HepG2 (cell line): ENCODE results near the gene TCAP. TPM values are rescaled to one million over a fixed set of nuclear protein-coding genes. Genes with fewer than 3 reads are reported as not detected.

Experiments used
- BHLHE40 ChIP-seq: IDR thresholded peaks from 2 replicates; pipeline ENCODE4 v1.6.1; 2011; ENCODE audit warnings: low read length, improper control_type of control experiment
- CHD4 ChIP-seq: fragments of 200-600 bp; sonication (generic); IDR thresholded peaks from 2 replicates; pipeline ENCODE4 v1.7.0; 2017; ENCODE audit warnings: mild to moderate bottlenecking, low read length, borderline replicate concordance
- ELF3 ChIP-seq: IDR thresholded peaks from 2 replicates; pipeline ENCODE4 v1.6.1; 2016; ENCODE audit warnings: missing genetic modification reagents, missing compliant biosample characterization
- FOXM1 ChIP-seq: sonication (generic); formaldehyde crosslinking; IDR thresholded peaks from 2 replicates; pipeline ENCODE4 v1.5.0; 2020; ENCODE audit warnings: missing genetic modification reagents
- HES4 ChIP-seq: sonication (generic); formaldehyde crosslinking; IDR thresholded peaks from 2 replicates; pipeline ENCODE4 v1.9.0; 2021; ENCODE audit warnings: mild to moderate bottlenecking, missing genetic modification reagents, borderline replicate concordance
- PRMT3 ChIP-seq: sonication (generic); formaldehyde crosslinking; IDR thresholded peaks from 2 replicates; pipeline ENCODE4 v1.8.1; 2022; ENCODE audit warnings: low read depth, mild to moderate bottlenecking, moderate library complexity, missing genetic modification reagents, borderline replicate concordance
- SIX4 ChIP-seq: sonication (generic); formaldehyde crosslinking; IDR thresholded peaks from 2 replicates; pipeline ENCODE4 v1.4.0; 2020; ENCODE audit warnings: missing genetic modification reagents
- SRSF4 ChIP-seq: fragments of 200-400 bp; formaldehyde crosslinking; IDR thresholded peaks from one replicate; pipeline ENCODE4 v1.6.1; 2018; ENCODE audit warnings: mild to moderate bottlenecking, low read depth, low read length, moderate library complexity; ENCODE audit not compliant: poor library complexity, severe bottlenecking
- TARDBP ChIP-seq: sonication (generic); formaldehyde crosslinking; IDR thresholded peaks from 2 replicates; pipeline ENCODE4 v1.8.0; 2022; ENCODE audit warnings: mild to moderate bottlenecking, missing genetic modification reagents
- XRCC5 ChIP-seq: fragments of 200-400 bp; formaldehyde crosslinking; optimal IDR thresholded peaks from 2 replicates; pipeline ENCODE3; 2017; ENCODE audit warnings: mild to moderate bottlenecking, low read length
- ZNF614 ChIP-seq: IDR thresholded peaks from 2 replicates; pipeline ENCODE4 v1.6.1; 2018; ENCODE audit warnings: missing biosample characterization, missing genetic modification reagents, inconsistent platforms, borderline replicate concordance
- ZNF672 ChIP-seq: sonication (generic); formaldehyde crosslinking; IDR thresholded peaks from 2 replicates; pipeline ENCODE4 v1.8.1; 2022; ENCODE audit warnings: missing genetic modification reagents
- ZNF768 ChIP-seq: sonication (generic); formaldehyde crosslinking; IDR thresholded peaks from 2 replicates; pipeline ENCODE4 v1.4.0; 2020; ENCODE audit warnings: missing genetic modification reagents
- polyA plus RNA-seq, 8 experiments: library from polyadenylated mRNA; depleted of rRNA in 3 of 8; stranded (reverse) in 7 of 8; unstranded in 1 of 8; fragments of >200 nt; fragmentation: Illumina TruSeq in 4 of 8; extraction: Trizol in 4 of 8; gene quantifications; 2 replicates each; pipeline versions ENCODE4 v1.2.1 to v1.2.3, GENCODE V29; 2011 to 2016; ENCODE audit warnings: low read depth in 4 of 8, missing spikeins in 1 of 8, mixed read lengths in 1 of 8; ENCODE audit not compliant: insufficient read depth in 1 of 8
- total RNA-seq, 5 experiments: library from RNA; depleted of rRNA; stranded (reverse); fragments of >200 nt; fragmentation: Illumina TruSeq; extraction: Trizol; gene quantifications; 2 replicates each; pipeline ENCODE4 v1.2.3, GENCODE V29; 2016; ENCODE audit warnings: low read depth in 1 of 5
- TF ChIP-seq, protein P1 (sequence below): sonication (generic); formaldehyde crosslinking; IDR thresholded peaks from 2 replicates; pipeline ENCODE4; 2020; ENCODE audit warnings: missing genetic modification reagents, mild to moderate bottlenecking, borderline replicate concordance
- TF ChIP-seq, protein P2 (sequence below): sonication (generic); formaldehyde crosslinking; conservative IDR thresholded peaks from 2 replicates; pipeline ENCODE4 v1.8.1; 2023; ENCODE audit warnings: missing genetic modification reagents
- TF ChIP-seq, protein P3 (sequence below): sonication (generic); formaldehyde crosslinking; IDR thresholded peaks from 2 replicates; pipeline ENCODE4 v1.4.0; 2020; ENCODE audit warnings: mild to moderate bottlenecking, missing genetic modification reagents

TCAP gene
- total and polyA plus RNA-seq, 2 of the 13 experiments (the other 11 are each of a cell fraction or from before 2014, with no cell fraction given): 0.24 to 0.65 TPM

DNA sequence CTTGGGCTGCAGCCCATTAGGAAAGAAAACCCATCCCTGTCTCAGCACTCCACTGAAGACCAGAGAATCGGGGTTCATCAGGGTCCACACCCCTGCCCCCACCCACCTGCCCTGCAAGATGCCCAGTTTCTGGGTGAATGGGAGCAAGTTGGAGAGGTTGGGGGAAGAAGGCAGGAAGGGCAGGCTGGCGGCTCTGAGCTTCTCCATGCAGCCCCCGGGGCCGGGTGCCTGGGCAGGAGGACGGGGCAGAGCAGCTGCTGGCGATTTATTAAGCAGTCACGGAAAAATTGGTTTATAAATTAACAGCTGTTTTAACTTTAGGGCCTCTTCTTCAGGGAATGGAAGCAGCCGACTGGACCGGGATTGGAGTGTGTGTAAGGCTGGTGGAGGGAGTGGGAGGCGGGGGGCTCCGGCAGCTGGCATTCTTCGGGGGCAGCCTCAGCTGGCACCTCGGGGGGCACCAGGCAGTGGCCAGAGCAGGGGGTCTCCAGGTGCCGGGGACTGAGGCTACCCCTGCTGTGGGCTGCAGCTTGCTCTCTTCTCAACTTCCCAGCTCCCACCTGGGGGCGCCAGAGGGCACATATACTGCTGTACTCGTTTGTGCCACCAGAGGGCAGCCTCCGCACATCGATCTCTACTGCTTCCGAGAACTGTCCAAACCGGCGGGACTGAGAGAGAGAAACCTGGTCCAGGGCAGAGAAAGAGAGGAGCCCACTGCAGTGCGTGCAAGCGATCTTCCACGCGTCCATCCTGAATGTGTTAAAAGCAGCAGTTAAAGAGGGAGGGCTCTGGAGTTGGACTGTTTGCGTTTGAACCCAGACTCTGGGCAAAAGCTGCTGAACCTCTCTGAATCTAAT lies 43.4 kb upstream of the TCAP start (continued):
- TF ChIP-seq, protein P1, sequence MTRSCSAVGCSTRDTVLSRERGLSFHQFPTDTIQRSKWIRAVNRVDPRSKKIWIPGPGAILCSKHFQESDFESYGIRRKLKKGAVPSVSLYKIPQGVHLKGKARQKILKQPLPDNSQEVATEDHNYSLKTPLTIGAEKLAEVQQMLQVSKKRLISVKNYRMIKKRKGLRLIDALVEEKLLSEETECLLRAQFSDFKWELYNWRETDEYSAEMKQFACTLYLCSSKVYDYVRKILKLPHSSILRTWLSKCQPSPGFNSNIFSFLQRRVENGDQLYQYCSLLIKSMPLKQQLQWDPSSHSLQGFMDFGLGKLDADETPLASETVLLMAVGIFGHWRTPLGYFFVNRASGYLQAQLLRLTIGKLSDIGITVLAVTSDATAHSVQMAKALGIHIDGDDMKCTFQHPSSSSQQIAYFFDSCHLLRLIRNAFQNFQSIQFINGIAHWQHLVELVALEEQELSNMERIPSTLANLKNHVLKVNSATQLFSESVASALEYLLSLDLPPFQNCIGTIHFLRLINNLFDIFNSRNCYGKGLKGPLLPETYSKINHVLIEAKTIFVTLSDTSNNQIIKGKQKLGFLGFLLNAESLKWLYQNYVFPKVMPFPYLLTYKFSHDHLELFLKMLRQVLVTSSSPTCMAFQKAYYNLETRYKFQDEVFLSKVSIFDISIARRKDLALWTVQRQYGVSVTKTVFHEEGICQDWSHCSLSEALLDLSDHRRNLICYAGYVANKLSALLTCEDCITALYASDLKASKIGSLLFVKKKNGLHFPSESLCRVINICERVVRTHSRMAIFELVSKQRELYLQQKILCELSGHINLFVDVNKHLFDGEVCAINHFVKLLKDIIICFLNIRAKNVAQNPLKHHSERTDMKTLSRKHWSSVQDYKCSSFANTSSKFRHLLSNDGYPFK (CRISPR knock-in tag): no peak
- TF ChIP-seq, protein P2, sequence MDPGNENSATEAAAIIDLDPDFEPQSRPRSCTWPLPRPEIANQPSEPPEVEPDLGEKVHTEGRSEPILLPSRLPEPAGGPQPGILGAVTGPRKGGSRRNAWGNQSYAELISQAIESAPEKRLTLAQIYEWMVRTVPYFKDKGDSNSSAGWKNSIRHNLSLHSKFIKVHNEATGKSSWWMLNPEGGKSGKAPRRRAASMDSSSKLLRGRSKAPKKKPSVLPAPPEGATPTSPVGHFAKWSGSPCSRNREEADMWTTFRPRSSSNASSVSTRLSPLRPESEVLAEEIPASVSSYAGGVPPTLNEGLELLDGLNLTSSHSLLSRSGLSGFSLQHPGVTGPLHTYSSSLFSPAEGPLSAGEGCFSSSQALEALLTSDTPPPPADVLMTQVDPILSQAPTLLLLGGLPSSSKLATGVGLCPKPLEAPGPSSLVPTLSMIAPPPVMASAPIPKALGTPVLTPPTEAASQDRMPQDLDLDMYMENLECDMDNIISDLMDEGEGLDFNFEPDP (CRISPR knock-in tag): no peak
- TF ChIP-seq TARDBP (CRISPR knock-in tag) (0 out of 2 replicates have a peak, but pooled peaks have one; percentile 49), ELF3 (CRISPR knock-in tag) (peak; percentile 87), XRCC5 (peak; percentile 100), ZNF768 (peak; percentile 56; the same call in 1 of the 2 replicates), ZNF614 (peak; percentile 63; the same call in 1 of the 2 replicates), PRMT3 (no peak), ZNF672 (no peak), CHD4 (no peak), SIX4 (CRISPR knock-in tag) (0 out of 2 replicates have a peak, but pooled peaks have one; percentile 56), SRSF4 (no peak), FOXM1 (no peak), BHLHE40 (peak; percentile 58; the same call in 1 of the 2 replicates), HES4 (CRISPR knock-in tag) (no peak)
- TF ChIP-seq, protein P3, sequence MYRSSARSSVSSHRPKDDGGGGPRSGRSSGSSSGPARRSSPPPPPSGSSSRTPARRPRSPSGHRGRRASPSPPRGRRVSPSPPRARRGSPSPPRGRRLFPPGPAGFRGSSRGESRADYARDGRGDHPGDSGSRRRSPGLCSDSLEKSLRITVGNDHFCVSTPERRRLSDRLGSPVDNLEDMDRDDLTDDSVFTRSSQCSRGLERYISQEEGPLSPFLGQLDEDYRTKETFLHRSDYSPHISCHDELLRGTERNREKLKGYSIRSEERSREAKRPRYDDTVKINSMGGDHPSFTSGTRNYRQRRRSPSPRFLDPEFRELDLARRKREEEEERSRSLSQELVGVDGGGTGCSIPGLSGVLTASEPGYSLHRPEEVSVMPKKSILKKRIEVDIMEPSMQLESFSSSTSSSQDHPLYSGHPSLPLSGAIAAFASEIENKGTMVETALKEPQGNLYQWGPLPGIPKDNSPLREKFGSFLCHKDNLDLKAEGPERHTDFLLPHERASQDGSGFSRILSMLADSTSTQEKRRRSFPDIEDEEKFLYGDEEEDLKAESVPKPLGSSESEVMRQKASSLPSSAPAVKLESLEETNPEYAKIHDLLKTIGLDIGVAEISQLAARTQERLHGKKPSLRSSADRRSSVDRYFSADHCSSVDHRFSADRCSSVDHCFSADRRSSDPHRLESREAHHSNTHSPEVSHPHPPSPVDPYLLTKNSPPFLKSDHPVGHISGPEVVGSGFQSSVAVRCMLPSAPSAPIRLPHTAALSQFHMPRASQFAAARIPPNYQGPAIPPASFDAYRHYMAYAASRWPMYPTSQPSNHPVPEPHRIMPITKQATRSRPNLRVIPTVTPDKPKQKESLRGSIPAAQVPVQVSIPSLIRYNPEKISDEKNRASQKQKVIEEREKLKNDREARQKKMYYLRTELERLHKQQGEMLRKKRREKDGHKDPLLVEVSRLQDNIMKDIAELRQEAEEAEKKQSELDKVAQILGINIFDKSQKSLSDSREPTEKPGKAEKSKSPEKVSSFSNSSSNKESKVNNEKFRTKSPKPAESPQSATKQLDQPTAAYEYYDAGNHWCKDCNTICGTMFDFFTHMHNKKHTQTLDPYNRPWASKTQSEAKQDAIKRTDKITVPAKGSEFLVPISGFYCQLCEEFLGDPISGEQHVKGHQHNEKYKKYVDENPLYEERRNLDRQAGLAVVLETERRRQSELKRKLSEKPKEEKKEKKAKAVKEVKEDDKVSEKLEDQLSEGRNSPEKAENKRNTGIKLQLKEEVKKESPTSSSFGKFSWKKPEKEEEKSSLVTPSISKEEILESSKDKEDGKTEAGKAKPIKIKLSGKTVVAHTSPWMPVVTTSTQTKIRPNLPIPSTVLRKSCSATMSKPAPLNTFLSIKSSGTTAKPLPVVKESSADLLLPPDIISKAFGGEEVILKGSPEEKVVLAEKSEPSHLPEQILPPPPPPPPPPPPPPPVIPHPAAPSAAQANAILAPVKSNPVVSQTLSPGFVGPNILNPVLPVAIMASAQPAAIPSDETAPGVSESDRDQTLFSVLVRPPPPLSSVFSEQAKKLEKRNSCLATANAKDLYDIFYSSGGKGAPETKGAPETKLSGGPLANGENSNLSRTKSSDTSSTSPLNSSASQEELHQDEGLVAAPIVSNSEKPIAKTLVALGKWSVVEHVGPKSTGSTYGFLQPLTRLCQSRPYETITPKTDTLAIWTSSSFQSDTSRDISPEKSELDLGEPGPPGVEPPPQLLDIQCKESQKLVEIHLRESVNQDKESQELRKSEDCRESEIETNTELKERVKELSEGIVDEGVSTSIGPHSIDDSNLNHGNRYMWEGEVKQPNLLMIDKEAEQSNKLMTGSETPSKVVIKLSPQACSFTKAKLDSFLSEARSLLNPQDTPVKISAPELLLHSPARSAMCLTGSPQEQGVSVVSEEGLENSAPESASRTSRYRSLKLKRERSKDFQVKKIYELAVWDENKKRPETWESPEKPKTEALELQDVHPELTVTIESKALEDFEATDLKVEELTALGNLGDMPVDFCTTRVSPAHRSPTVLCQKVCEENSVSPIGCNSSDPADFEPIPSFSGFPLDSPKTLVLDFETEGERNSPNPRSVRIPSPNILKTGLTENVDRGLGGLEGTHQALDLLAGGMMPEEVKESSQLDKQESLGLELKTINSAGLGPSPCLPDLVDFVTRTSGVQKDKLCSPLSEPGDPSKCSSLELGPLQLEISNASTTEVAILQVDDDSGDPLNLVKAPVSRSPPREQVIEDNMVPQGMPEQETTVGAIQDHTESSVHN (CRISPR knock-in tag): no peak
